Measurements from ENCODE around the gene ZPR1.
"Not testable (repeated sequence)": the region's sequence is repeated elsewhere in the genome, so short reads cannot be mapped to it uniquely, and the experiment has no call there.

Gene ZPR1

GRCh38 chr11:116787786-116788486, at the start of gene ZPR1:
TSS of gene ZPR1 (minus strand) at chr11:116788023. CDS start at chr11:116787990, 33 bp downstream.
- H3K4me3 ChIP-seq (ENCODE audit: low read length): peak within 1 kb of the TSS; percentile 89
- no peak for TF ChIP-seq CTCF (IDR thresholded peaks at IDR 0.05; ENCODE audit: insufficient read depth, low read depth, low read length, missing control alignments)
- DNase-seq (ENCODE audit: low read depth): peak; percentile 72

- no peak for TF ChIP-seq CTCF (IDR thresholded peaks at IDR 0.05; ENCODE audit: insufficient read depth, low read depth, low read length, missing control alignments)
- no peak overlapping the region for H3K4me3 ChIP-seq (ENCODE audit: low read length)
- no peak for DNase-seq (ENCODE audit: low read depth)
These were observed 48.8 kb upstream of the ZPR1 start for GRCh38 chr11:116836632-116836991.

- peak; percentile 87 for DNase-seq (ENCODE audit: low read depth)
- TF ChIP-seq CTCF (IDR thresholded peaks at IDR 0.05; ENCODE audit: insufficient read depth, low read depth, low read length, missing control alignments): peak; percentile 65
- H3K4me3 ChIP-seq (ENCODE audit: low read length): peak overlapping the region; percentile 24
These were observed 48.2 kb upstream of the ZPR1 start for GRCh38 chr11:116835791-116836631.

- DNase-seq (ENCODE audit: low read depth): no peak
- H3K4me3 ChIP-seq (ENCODE audit: low read length): no peak overlapping the region
- no peak for TF ChIP-seq CTCF (IDR thresholded peaks at IDR 0.05; ENCODE audit: insufficient read depth, low read depth, low read length, missing control alignments)
These were observed 47.4 kb upstream of the ZPR1 start for GRCh38 chr11:116835042-116835772.

- H3K4me3 ChIP-seq (ENCODE audit: low read length); DNase-seq (ENCODE audit: low read depth): not testable (repeated sequence)
These were observed 46.8 kb upstream of the ZPR1 start for GRCh38 chr11:116834535-116835041.

DNA sequence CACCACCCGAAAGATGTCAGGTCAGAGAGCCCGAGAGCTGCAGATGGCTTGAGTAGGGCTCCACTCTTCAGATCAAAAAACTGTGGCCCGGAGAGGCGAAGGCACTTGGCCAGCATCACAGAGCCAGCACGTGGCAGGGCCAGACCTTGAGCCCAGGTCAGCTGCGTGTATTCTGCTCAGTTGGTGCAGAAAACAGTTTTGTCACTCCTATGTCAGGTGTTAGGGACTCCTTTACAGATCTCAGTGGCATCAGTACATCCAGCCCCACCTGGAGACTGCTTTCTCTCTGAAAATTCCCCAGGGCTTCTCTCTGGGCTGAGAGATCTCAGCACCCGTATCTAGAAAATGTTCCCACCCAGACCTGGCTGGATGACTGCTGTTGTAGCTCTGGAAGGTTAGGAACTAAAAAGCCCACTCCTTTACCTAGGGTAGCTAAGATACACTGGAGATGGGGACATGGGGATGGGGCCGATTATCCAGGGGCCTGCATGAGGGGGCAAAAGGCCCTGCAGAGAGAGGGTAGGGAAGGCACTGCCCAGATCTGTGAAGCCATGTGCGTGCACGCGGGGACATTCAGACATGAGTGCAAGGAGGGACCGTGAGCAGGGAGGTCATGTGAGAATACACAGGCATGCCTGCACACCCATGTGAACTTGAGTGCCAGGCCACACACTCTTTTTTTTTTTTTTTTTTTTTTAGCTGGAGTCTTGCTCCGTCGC, 46.2 kb upstream of the ZPR1 start:
- no peak for DNase-seq (ENCODE audit: low read depth)
- H3K4me3 ChIP-seq (ENCODE audit: low read length): no peak overlapping the region
- TF ChIP-seq CTCF (IDR thresholded peaks at IDR 0.05; ENCODE audit: insufficient read depth, low read depth, low read length, missing control alignments): no peak
